Activated CD8-positive, alpha-beta T cell treated with anti-CD3 and anti-CD28 coated beads, Interleukin-2, amount 10 ng/mL, durations not matched to agents 7 days and 5 days (primary cell): ENCODE results near the gene AGPS. TPM values are rescaled to one million over a fixed set of nuclear protein-coding genes. Genes with fewer than 3 reads are reported as not detected.

Source experiments
- total RNA-seq, 2 experiments: library from RNA; stranded (reverse); gene quantifications; one replicate each; pipeline ENCODE4 v1.2.3, GENCODE V29; 2021

AGPS gene
- total RNA-seq, 2 experiments from 2014 or later, result 65.9 to 67.9 TPM

Other genes starting within 250 kb of the AGPS start
- 100 to 1,000 TPM; 329 to 350 TPM for gene HNRNPA3, start 180.0 kb upstream of the AGPS start, total RNA-seq
- 10 to 100 TPM; 61.3 to 64.3 TPM for gene NFE2L2, start 128.0 kb upstream of the AGPS start, total RNA-seq